HG03280 (cell line): ENCODE data around the gene RPS21.
"Not testable (repeated sequence)": the region's sequence is repeated elsewhere in the genome, so short reads cannot be mapped to it uniquely, and the experiment has no call there.

Experiments
- ATAC-seq: cut with Tn5 transposase; IDR thresholded peaks from one replicate; pipeline ENCODE4 v1.9.1; 2021; ENCODE audit warnings: mild to moderate bottlenecking, moderate library complexity; ENCODE audit not compliant: unreplicated experiment

The RPS21 gene

DNA sequence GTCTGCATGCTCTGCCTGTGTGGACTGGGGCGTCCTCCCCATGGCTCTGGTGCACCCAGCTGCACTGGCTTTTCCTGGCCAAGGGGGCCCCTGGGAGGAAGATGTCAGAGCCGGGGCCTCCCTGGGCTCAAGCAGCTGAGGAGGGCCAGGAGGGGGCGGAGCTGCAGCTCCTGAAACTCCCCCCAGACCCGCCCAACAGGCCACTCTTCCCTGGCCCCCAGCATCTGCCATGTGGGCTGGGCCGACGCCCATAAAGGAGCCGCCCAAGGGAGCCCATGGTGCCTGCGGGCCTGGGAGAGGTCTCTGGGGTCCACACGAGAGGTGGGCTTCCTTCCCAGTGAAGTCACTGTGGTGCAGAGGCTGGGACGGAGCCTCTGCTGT, 36.4 kb downstream of the RPS21 start:
- ATAC-seq, result no peak

DNA sequence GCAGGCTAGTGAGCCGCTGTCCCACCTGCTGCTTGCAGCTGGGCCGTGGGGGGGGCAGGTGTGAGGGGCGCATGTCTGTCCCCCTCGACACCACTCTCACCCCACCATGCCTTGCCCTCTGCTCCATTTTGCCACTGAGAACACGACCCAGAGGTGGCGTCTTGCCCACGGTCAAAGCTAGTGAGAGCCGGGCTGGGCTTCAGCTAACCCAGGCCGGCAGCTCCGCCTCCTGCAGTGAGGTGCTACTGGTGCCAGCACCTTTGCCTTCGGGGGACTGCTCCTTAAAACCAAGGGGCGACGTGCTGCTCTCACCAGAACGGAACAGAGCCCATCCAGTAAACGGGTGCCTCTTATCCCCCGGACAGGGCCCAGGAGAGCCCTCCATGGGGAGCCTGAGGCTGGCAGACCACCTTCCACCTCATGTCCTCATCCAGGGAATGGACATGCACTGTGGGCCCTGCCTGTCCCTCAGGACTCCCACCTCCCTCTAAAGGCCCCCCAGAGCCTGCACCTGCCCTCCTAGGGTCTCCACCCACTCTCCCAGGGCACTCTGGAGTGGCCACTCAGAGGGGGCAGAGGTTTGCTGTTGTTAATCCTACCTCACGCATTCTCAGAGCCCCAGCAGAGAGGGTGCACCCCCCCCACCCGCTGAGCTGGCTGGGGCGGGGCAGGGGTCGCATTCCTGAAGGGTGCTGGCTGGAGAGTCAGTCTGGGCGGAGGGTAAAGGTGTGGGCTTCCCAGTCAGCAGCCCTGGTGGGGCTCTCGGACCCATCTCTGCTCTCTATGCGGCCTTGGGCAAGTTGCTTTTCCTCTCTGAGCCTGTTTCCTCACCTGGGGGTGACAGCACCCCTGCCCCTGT, 37.6 kb downstream of the RPS21 start:
- ATAC-seq, result no peak

- ATAC-seq, result no peak
These were observed 38.6 kb downstream of the RPS21 start for GRCh38 chr20:62425281-62426058.

GRCh38 chr20:62426059-62426348, 39.1 kb downstream of the RPS21 start:
- ATAC-seq, result not testable (repeated sequence)

GRCh38 chr20:62426699-62427131, 39.8 kb downstream of the RPS21 start:
- ATAC-seq, result no peak

DNA sequence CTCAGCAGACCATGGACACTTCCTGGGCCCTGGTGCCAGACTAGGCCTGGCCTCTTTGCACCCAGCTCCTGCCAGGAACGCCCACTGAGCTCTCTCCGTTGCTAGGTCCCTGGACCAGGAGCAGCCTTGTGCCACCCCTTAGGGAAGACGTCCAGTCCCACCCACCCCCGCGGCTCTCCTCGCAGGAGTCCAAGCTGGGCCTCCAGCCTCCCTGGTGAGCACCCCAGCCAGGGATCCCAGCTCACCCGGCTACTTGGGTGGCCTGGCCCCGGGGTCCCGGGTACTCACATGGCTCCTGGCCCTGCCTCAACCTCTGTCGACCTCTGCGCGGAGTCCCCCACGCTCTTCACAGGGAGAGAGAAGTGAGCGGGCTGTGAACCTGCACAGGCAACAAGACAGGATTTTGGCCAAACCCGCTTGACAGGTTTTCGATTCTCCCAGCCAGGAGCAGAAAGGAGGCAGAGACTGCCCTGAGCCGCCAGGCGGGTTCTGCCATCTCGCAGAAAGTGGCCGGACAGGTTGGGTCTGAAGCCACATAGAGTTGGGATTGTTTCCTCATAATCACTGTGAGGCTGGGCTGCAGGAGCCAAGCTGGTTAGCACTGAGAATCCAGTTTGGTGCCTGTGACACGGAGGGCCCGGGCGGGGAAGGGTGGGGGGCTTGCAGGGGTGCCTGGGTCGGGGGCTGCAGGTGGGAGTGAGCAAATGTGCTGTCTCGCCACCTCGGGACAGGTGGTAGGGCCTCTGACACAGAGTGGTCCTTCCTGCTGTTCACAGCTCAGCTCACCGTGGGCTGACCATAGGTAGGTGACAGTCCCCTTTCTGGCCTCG, 40.5 kb downstream of the RPS21 start, which contains the start of gene RBBP8NL:
TSS of gene RBBP8NL (minus strand) at position 368 of the 830 bp plus-strand sequence. CDS start 7,892 bp downstream, outside the sequence.
- ATAC-seq, result no peak

GRCh38 chr20:62428002-62428372, 41.1 kb downstream of the RPS21 start:
- no peak for ATAC-seq

DNA sequence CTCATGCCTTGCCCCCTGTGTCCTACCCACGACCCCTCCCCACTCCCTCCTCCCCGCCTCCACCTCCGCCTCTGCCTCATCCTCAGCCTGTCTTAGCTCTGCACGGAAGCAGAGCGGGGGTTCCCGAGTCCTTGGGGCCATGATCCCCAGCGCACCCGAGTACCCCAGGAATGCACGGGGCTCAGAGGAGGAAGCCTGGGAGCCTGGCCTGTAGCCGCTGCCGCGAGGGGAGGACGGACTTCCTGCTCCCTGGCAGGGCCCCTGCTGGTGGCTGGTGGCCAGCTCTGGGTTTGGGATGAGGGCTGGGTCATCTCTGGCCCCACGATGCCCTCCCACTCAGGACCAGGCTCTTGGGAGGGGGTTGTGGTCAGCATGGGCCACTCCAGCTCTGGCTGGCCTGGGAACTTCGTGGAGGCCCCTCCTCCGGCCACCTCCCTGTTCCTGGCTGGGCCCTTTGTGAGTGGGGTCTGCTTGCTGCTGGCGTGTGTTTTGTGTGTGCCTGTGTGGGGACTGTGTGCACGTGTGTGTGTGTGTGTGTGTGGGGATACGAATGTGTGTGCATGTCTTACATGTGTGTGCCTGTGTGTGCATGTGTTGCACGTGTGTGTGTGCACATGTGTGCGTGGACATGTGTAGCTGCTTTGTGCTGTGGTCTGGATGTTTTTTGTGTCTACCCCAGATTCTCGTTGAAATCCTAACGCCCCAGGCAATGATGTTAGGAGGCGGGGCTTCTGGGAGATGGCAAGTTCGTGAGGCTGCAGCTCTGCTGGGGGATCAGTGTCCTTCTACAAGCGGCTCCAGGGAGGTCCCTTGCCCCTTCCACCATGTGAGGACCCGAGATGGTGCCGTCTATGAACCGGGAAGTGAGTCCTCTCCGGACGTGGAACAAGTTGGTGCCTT, 41.7 kb downstream of the RPS21 start:
- ATAC-seq, result no peak

DNA sequence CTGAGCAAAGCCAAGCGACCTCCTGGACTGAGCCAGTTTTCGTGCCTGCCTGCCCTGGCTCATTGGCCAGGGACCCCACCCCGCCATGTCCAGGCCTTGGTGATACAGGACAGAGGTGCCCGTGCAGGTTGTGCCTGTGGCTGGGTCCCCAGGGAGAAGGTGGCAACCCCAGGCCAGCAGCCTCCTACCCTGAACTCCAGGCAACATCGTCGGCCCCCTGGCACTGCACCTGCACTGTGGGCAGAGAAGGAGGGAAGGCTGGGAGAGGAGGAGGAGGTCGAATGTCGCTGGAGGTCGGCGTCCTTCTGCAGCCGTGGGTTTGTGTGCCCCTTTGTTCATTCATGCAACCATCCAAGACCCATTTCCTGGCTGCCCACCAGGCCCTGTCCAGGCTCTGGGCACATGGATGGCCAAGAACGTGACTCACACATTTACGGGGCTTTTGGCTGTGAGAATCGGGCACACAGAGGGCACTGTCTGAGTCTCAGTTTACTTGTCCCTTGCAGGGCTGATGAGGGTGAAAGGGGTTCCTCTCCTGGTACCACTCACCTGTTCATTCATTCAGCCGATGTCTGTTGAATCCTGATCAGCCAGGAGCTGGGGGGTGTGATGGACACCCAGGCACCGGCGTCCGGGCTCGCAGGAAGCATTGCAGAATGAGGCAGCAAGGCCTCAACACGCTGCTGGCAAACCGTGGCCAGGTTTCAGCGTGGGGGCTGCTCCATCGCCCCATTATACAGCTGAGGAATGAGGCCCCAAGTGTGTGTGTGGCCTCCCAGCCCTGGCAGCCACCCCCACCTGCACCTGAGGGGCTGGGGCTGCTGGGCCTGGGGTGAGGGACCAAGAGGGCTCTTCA, 42.8 kb downstream of the RPS21 start:
- no peak for ATAC-seq

DNA sequence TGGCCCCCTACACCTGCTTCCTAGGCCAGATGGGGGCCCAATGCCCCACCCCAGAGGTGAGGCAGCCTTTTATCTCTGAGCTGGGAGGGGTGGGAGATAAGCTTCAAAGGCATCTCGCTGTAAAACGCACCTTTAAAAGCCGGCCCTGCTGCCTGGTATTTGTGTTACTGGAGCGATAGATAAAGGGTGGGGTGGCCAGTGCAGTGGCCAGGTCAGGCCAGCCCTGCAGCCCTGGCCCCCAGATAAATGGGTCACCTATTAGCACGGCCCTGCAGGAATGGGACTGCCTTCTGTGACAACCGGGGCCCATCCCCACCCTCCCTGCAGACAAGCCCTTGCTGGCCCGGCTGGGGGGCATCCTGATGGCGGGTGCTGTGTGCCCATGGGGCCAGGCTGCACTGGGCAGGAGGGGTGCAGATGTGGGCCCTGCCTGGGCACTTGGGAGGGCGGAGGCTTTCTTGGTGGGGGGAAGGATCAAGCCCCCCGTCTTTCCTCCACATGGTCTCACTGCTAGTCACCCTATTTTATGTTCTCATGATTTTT, 43.5 kb downstream of the RPS21 start:
- no peak for ATAC-seq

GRCh38 chr20:62430866-62431447, 44.1 kb downstream of the RPS21 start:
- no peak for ATAC-seq

DNA sequence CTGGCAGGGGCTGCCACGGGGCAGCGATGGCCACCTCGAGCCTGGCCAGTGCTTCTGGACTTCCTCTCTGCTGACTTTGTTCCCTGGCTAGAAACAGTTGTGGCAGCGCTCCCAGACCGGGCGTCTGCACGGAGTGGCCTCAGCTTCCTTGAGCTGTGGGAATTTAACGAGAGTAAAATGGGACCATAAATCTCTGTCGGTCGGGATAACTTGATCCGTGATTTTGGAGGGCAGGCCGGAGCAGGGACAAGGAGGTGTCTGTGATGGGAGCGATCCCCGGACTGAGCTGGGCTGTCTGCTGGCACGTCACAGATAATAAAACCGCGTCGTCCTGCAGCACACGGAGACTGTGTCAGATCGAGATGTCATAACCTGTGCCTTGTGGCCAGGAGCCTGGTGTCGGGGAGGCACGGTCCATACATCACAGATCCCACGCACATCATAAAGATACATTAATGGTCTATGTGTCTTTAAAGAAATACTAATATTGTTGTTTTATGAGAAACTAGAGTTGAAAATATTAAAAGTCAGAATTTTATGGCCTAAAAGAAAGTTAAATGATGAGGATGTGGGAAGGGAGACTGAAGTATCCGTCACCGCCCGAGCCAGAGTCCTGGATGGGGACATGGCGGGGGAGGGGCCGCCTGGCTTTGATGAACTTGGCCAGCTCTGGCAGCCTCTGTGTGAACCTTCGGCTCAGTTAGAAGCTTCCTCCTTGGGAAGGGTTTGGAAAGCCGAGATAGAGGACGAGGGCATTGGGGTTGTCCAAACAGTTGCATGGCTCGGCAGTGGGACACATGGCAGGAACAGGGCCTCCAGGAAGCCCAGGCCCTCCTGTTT, 47.0 kb downstream of the RPS21 start:
- no peak for ATAC-seq

GRCh38 chr20:62436692-62437091, 49.8 kb downstream of the RPS21 start:
- ATAC-seq, result no peak

DNA sequence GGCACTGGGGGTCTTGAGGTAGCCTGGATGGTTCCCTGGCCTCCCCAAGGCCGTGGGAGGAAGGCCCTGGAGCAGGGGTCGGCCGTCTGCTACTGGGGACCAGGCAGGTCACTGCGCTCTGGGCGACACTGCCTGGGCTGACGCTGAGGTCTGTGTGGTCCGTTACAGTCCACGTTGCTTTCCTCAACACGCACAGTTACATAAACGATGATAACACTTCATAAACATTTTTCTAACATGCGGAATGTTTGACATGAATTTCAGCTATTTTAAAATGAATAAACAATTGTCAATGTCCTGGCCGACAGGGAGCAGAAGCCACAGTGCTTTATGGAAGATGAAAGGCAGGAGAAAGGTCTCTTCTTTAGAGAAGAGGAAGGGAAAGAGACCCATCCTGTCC, 50.6 kb downstream of the RPS21 start:
- ATAC-seq, result no peak

GRCh38 chr20:62437927-62438326, 51.0 kb downstream of the RPS21 start:
- no peak for ATAC-seq
